Mucosa of descending colon (tissue), 3 donors: Measurements from ENCODE around the gene ITGA7. TPM values are rescaled to one million over a fixed set of nuclear protein-coding genes. Genes with fewer than 3 reads are reported as not detected.

Source experiments
- ATAC-seq: fragments of 200-7000 bp; cut with Tn5 transposase; one replicate; pipeline ENCODE4 v1.9.1; 2020; ENCODE audit warnings: mild to moderate bottlenecking, moderate library complexity
- DNase-seq, 3 donors: peaks; one replicate each; pipeline ENCODE4 v3.0.0-alpha.2; 2020
- H3K36me3 ChIP-seq: fragments of 200-600 bp; one replicate; pipeline ENCODE4 v1.8.0; 2021; ENCODE audit warnings: low read depth, mild to moderate bottlenecking
- H3K4me1 ChIP-seq: fragments of 200-600 bp; one replicate; pipeline ENCODE4 v1.8.0; 2021; ENCODE audit warnings: low read depth, mild to moderate bottlenecking
- H3K4me3 ChIP-seq: fragments of 200-600 bp; one replicate; pipeline ENCODE4 v1.8.0; 2021; ENCODE audit warnings: mild to moderate bottlenecking
- H3K9me3 ChIP-seq: fragments of 200-600 bp; one replicate; pipeline ENCODE4 v1.8.0; 2021; ENCODE audit warnings: mild to moderate bottlenecking
- CTCF ChIP-seq: fragments of 200-600 bp; IDR thresholded peaks from one replicate; pipeline ENCODE4 v1.8.0; 2022; ENCODE audit warnings: antibody characterized with exemption, mild to moderate bottlenecking
- intact Hi-C, 2 donors: fragments of 100-400 bp; cut with DNase I in 1 of 2; cut with micrococcal nuclease in 1 of 2; formaldehyde crosslinking; loops; one replicate each; pipeline versions ENCODE4 v1.11.0 to v1.11.1; 2022; cut with DNase I, micrococcal nuclease
- total RNA-seq, 3 donors: library from RNA; stranded (reverse); fragmentation: NEBNext Ultra II Directional in 2 of 3; extraction: Animal tissue kit (Norgen Biotek cat#: 25700) in 2 of 3; gene quantifications; one replicate each; pipeline versions ENCODE4 v1.2.1 to v1.2.4, GENCODE V29; 2021 to 2023
- donor health status: DM: no; HTN: no; CAD: no; lungs with moderate emphysema.
- donor health status: DM: no; HTN: no; CAD: no.
- donor health status: DM: no; HTN: yes; CAD: no.

ITGA7 gene
- total RNA-seq, 3 donors from 2014 or later, result 16.5 to 449 (median 46.0) TPM

- intact Hi-C loops, result no loop called here
- H3K4me3 ChIP-seq, result no peak overlapping the region
- no peaks in the 10 kb centered on the region for H3K36me3 ChIP-seq
- H3K9me3 ChIP-seq, result no peaks in the 10 kb centered on the region
- TF ChIP-seq CTCF, result no peak
- no peaks in the 10 kb centered on the region for H3K4me1 ChIP-seq
- DNase-seq, result no peak
- ATAC-seq, result no peak
Observed at GRCh38 chr12:55688716-55689655, 18.7 kb downstream of the ITGA7 start.

GRCh38 chr12:55687746-55688145 lies 20.0 kb downstream of the ITGA7 start:
- H3K36me3 ChIP-seq, result no peaks in the 10 kb centered on the region
- ATAC-seq, result peak; percentile 30
- TF ChIP-seq CTCF, result no peak
- H3K4me1 ChIP-seq, result no peaks in the 10 kb centered on the region
- no peak overlapping the region for H3K4me3 ChIP-seq
- no peaks in the 10 kb centered on the region for H3K9me3 ChIP-seq
- DNase-seq, result no peak
- intact Hi-C loops, result no loop called here

- H3K36me3 ChIP-seq, result no peaks in the 10 kb centered on the region
- ATAC-seq, result no peak
- no peak overlapping the region for H3K4me3 ChIP-seq
- no peaks in the 10 kb centered on the region for H3K9me3 ChIP-seq
- DNase-seq, result no peak
- TF ChIP-seq CTCF, result no peak
- peaks cover under 1% of the 10 kb centered on the region for H3K4me1 ChIP-seq
- intact Hi-C loops, result no loop called here
Observed at GRCh38 chr12:55686366-55687010, 21.2 kb downstream of the ITGA7 start.

GRCh38 chr12:55685671-55686070 lies 22.0 kb downstream of the ITGA7 start:
- H3K9me3 ChIP-seq, result no peaks in the 10 kb centered on the region
- H3K4me1 ChIP-seq, result peaks cover 5% of the 10 kb centered on the region
- intact Hi-C loops, result no loop called here
- no peak for TF ChIP-seq CTCF
- no peaks in the 10 kb centered on the region for H3K36me3 ChIP-seq
- ATAC-seq (no peak), DNase-seq (no peak)
- H3K4me3 ChIP-seq, result no peak overlapping the region

- no peaks in the 10 kb centered on the region for H3K9me3 ChIP-seq
- intact Hi-C loops, result no loop called here
- no peak overlapping the region for H3K4me3 ChIP-seq
- peaks cover 5% of the 10 kb centered on the region for H3K4me1 ChIP-seq
- no peaks in the 10 kb centered on the region for H3K36me3 ChIP-seq
- no peak for ATAC-seq
- TF ChIP-seq CTCF, result no peak
- DNase-seq, result no peak
Observed at GRCh38 chr12:55684761-55685370, 22.8 kb downstream of the ITGA7 start.
